CD4-positive, alpha-beta T cell treated with Interleukin-4 for 1 hour (primary cell): ENCODE data around the gene ATG101.
A peak's percentile ranks its signal among the peaks of the same experiment; 100 is the strongest.

ENCODE experiments used
- DNase-seq, 2 donors: peaks; one replicate each; pipeline ENCODE4 v3.0.0-alpha.2; 2020 to 2022

ATG101 gene

DNA sequence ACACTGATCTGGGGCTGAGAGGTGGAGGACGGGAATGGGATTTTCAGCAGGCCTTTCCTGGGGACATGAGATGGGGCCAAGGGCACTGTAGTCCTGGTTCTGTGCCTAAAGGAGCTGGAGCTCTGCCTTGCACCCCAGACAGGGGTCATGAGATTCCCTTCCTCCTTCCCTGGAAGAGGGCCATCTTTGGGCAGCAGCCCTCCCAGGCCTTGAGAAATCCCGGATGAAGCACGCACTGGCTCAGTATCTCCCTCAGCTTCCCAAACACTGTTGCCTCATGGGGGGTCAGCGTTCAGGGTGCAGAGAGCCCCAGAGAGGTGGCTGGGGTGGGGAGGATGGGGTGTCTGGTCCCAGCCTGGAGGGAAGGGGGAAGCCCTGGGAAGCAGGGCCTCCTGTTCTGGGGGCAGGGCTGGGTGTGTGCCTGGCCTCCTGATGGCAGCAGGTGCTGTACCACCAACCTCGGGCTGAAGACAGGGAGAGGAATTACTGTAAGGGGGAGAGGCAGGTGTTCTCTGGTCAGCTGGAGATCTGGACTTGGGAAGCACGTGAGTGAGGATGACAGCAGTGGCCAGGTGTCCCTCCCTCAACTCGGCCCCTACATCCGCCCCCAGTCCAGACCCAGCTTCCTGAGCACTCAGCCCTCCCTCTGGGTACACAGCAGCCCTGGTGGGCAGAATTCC, 26.9 kb upstream of the ATG101 start:
- DNase-seq = no peak

DNA sequence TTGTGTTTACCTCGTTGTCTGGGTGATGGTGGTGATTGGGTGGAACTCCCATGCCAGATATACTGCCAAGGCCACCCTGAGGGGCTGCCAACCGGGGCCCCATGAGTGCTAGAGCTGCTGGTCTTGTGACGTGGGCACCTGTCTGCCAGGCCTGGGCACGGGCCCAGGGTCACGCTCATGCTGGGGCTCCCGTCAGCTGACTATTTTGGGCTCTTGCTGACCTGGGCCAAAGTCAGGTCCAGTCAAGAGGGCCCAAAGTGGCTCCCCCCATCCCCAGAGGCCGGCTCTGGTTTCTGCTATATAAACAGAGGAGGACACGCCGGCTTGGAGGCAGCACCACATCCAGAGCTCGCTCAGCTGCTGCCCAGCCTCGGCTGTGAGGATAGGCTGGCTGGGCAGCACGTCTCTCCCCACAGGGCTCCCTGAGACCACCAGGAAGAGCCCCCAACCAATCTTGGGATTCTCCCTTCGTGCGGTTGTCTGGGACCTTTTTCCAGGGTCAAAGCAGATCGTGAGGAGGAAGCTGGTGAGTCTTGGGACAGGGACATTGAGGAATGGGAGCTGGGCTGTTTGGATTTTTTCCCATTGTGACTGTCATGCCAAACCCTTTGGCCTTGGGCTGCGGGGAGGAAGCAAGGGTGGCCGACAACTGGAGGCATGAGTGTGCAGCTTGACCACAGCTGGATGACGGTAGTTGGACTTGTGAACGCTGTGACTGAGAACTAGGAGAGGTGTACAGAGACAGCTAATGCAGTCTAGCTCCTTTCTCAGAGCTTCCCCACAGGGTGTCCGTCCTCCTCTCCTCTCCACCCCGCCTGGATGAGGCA, 26.2 kb upstream of the ATG101 start:
- no peak for DNase-seq

DNA sequence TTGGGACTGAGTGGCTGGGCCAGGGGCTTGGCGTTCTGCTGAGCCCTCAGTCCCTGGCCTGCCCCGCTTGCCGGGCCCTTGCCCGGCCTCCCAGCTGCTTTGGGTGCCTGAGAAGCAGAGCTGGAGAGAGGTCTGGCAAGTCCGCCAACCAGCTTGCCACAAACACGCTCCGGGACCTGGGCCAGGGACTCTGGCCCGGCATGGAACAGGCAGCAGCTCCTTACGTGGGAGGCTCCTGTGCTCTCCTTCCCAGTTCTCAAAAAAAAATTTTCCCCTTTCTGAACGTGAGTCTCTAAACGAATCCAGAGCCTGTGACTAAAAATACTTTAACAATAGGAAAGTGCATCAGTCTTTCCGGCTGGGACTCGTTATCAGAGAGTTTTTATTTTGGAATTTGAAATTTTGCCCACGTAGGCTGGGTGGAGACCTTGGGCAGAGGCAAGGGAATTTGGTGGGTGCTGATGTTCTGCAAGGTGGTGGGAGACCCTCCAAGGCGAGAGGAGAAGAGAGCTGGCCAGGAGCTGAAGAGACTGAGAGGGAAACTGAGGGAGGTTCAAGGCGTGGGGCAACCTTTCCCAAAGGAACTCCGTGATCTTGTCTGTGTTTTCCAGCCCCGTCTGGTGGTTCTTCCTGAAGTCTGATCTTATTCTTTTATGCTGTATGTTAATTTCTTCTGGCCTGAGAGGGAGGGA, 25.3 kb upstream of the ATG101 start:
- DNase-seq = no peak

DNA sequence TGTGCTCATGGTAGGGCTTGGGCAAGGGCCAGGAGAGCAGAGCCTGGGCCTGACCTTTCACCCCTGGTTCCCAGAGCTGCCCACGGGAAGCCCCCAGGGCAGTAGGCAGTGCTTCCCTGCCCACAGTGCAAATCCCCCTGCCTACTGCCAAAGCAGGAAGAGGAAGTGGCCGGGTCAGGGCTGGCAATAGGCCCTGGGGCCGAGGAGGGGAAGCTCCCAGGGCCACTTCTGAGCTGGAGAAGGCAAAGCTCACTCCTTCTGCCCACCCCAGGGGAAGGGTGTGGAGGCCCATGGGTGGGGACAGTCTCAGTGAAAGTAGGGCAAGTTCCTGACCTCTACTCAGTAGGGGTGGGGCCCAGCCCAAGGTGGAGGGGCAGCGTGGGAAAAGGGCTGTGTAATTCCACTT, 24.0 kb upstream of the ATG101 start:
- DNase-seq = peak; percentile 27 to 60

DNA sequence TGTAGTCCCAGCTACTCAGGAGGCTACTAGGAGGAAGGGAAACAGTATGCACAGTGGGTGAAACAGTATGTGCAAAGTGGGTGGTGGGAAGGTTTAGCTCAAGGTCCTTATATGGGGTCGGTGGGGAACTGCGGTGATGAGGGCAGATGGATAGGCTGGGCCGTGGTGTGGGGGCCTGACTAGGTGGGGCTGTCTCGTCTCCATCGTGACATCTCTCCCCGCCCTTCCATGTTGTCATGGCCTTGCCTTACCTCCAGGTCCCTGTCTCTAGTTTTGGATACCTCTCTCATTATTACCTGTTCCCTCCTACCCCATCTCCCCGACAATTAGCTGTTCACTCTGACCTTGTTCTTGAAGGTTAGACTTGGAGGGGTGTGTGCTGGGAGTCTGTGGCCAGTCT, 22.9 kb upstream of the ATG101 start:
- DNase-seq = no peak

DNA sequence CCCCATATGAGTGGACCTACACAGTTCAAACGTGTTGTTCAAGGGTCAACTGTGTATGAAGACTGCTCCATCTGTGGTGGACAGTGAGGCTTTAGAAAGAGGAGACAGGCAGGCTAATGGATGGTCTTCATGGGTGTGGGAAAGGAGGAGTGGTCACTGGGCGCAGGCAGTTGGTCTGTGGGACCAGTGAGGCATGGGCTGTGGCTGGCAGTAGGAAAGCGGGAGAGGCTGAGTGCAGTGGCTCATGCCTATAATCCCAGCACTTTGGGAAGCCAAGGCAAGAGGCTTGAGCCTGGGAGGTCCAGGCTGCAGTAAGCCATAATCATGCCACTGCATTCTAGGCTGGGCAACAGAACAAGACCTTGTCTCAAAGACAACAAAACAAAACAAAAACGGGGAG, 20.5 kb upstream of the ATG101 start:
- no peak for DNase-seq

DNA sequence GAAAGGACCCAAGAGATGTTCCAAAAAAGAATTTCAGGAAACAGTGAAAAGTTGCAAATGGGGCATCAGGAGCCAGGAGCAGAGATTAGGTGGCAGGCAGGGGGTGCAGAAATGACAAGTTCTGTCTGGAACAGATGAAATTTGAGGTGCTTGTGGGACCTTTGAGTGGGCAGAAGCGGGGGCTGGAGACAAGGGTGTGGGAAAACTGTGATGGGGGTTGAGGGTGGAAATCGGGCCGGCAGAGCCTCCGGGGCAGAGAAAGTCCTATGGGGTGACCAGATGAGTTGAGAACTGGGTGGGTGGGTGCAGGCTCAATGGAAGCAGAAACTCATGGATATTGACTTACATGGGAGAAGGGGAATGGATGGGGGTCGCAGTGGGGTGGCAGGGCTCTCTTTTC, 20.1 kb upstream of the ATG101 start:
- no peak for DNase-seq

DNA sequence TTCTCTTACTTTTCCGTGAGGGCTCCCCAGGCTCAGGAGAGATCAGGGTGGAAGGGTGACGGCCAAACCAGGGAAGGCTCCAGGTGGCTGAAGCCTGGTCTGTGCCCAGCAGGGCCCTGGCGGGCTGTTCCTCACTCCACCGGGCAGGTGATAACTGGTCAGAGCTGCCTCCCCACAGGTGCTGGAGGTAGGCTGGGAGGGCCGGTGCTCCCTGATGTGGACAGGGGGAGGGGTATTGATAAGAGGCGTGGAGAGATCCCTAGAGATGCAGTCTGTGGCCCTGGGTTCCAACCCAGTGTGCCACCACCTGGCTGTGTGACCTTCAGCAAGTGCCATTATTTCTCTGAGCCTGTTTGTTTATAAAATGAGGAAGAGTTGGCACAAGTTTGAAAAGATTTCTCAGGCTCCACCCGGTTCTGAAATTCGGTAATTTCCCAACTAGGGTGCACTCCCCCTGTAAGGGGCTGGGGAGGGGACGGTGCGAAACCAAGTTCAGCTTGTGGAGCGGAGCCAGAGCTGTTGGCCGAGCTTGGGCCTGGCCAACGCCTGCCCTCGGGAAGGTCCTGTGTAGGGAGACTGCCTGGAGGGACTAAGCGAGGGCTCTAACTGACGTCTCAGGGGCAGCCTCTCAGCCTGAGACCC, 19.5 kb upstream of the ATG101 start:
- peak; percentile 73 to 81 for DNase-seq

DNA sequence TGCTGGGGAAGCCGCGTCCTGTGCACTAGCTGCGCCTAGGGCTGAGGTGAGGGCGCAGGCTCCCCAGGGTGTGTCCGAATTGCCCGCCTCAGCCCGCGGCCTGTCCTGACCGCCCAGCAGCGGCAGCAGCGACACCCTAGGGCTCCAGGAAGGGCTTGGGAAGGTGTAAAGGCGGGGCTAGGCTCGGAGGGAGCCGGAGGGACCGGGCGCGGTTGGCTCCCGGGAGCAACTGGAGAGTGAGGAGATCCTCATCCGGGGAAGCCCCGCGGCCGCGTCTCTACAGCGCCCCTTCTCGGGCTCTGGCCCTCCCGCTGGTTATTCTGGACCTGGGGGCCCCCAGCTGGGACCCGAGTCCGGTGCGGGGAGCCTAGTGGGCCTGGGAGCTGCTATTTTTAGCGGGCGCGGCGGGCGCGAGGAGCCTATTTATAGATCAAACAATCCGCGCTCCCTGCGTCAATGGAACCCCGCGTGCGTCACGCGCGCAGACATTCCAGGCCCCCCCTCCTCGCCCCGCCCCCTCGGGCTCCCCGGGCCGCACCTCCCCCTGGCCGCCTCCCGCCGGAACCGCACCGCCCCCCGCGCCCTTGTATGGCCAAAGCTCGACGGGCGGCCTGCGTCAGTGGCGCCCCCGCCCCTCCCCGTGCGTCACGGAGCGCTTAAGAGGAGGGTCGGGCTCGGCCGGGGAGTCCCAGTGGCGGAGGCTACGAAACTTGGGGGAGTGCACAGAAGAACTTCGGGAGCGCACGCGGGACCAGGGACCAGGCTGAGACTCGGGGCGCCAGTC, 18.8 kb upstream of the ATG101 start, which contains the start of gene NR4A1:
Gene NR4A1 (plus strand): TSS at position 685 of the 784 bp plus-strand sequence. CDS start 2,887 bp downstream, outside the sequence.
- peak; percentile 98 to 99 for DNase-seq

DNA sequence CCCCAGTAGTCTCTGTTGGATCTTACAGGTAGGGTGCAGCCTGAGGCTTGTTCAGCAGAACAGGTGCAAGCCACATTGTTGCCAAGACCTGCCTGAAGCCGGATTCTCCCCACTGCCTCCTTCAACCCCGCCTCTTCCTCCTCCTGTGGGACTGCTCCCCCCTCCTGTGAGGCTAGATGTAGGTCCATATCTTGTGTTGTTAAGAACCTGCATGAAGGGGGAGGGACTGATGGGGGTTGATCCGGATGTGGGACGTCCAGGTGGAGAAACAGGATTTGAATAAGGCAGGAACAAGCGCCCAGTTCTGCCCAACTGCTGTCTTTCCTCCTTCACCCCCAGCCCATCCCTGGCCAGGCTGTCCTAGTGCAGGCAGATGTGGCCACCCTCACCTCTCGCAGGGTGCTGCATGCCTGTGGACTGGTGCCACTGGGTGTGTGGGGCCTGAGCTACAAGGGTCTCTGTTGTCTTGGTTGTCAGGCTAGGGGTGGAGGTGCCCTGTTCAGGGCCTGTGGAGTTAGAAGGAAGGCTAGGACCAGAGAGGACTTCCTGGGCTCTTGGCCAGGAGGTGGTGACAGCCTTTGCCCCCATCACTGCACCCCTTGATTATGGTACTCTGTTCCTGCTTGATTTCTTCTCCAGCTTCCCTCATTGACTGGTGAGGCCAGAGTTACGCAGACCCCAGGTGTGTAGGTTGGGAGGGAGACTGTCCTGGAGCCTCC, 17.2 kb upstream of the ATG101 start:
- peak; percentile 39 to 69 for DNase-seq

DNA sequence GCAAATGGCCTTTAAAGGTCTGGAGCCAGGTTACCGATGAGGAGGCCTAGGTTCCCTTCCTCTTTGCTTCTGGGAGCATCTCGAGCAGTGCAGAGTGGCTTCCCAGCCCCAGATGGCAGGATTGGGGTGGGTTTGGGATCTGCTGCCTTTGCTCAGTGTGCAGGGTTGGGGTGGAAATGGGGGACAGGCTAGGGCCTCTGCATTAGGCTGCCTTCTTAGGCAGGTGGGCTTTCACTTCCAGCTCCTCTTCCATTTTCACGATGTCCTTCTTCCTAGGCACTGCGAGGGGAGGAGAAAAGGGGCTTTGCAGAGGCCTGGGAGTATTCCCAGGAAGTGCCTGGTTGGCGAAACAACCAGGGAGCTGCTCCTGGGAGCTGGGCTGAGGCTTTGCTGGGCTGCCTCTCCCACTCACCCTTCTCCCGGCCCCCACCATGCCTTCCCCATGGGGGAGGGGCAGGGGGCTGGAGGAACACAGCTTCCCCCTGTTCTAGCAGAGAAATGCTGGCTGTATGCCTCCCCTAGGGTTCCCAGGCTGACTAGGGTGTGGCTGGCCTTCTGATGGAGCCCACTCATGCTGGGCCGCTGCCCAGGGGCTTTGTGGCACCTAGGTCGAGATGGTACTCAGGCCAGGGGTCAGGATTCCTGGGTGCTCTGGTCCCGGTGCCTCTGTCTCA, 16.1 kb upstream of the ATG101 start:
- no peak for DNase-seq

DNA sequence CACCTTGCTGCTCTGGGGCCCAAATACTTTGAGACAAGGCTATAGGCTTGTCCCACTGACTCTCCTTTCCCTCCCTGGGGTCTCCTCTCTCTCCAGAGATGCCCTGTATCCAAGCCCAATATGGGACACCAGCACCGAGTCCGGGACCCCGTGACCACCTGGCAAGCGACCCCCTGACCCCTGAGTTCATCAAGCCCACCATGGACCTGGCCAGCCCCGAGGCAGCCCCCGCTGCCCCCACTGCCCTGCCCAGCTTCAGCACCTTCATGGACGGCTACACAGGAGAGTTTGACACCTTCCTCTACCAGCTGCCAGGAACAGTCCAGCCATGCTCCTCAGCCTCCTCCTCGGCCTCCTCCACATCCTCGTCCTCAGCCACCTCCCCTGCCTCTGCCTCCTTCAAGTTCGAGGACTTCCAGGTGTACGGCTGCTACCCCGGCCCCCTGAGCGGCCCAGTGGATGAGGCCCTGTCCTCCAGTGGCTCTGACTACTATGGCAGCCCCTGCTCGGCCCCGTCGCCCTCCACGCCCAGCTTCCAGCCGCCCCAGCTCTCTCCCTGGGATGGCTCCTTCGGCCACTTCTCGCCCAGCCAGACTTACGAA, 15.4 kb upstream of the ATG101 start:
- no peak for DNase-seq

DNA sequence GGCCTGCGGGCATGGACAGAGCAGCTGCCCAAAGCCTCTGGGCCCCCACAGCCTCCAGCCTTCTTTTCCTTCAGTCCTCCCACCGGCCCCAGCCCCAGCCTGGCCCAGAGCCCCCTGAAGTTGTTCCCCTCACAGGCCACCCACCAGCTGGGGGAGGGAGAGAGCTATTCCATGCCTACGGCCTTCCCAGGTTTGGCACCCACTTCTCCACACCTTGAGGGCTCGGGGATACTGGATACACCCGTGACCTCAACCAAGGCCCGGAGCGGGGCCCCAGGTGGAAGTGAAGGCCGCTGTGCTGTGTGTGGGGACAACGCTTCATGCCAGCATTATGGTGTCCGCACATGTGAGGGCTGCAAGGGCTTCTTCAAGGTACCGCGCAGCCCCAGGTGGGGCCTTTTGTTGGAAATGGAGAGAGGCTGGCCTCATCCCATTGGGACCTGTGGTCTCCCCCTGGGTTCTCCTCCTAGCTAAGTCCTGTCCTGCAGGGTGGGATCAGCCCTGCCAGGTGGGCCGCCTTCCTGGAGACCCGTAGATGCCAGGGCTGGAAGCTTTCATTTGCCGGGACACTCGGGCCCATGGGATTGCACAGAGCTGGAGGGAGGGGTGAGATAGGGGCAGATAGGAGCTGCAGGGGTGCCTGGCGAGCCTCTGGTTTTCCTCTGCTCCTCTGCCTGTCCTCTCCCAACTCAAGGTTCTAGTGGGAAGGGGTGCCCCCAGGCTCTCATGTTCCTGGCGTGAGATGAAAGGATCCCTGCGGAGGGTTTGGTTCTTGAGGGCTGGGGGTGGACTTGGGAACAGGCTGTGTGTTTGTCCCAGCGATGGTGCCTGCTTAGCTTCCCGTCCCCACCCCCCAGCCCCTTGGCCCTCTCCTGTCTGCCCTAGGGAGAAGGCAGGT, 14.7 kb upstream of the ATG101 start:
- no peak for DNase-seq

DNA sequence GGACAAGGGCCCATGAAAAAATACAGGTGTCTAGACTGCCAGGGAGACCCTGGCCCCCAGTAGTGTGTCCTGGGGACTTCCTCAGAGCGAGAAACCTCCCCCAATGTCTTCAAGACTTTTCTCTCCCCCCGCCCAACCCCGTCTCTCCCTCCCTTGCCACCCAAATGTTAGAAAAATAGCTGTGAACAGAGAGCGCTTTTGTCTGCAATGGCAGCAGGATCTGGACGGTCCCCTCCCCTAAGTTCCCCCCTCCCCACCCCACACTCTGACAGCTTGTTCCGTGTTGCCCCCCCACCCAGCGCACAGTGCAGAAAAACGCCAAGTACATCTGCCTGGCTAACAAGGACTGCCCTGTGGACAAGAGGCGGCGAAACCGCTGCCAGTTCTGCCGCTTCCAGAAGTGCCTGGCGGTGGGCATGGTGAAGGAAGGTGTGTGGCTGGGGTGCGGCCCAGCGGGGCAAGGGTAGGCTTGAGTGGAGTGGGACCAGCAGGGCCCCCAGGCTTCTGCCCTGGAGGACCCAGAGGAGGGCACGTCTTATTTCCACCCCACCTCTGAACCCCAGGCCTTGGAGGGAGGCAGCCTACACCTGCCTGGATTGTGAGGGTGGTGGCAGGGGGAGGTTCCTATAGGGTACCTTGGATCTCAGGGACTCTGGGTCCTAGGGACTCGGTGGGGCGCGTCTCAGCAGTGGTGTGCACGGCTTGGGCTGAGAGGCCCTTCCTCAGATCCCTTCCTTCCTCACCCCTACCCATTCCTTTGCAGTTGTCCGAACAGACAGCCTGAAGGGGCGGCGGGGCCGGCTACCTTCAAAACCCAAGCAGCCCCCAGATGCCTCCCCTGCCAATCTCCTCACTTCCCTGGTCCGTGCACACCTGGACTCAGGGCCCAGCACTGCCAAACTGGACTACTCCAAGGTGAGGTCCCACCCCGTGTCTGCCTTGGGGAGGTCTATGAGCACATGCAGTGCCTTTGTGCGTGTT, 13.8 kb upstream of the ATG101 start:
- peak; percentile 22 to 35 for DNase-seq

DNA sequence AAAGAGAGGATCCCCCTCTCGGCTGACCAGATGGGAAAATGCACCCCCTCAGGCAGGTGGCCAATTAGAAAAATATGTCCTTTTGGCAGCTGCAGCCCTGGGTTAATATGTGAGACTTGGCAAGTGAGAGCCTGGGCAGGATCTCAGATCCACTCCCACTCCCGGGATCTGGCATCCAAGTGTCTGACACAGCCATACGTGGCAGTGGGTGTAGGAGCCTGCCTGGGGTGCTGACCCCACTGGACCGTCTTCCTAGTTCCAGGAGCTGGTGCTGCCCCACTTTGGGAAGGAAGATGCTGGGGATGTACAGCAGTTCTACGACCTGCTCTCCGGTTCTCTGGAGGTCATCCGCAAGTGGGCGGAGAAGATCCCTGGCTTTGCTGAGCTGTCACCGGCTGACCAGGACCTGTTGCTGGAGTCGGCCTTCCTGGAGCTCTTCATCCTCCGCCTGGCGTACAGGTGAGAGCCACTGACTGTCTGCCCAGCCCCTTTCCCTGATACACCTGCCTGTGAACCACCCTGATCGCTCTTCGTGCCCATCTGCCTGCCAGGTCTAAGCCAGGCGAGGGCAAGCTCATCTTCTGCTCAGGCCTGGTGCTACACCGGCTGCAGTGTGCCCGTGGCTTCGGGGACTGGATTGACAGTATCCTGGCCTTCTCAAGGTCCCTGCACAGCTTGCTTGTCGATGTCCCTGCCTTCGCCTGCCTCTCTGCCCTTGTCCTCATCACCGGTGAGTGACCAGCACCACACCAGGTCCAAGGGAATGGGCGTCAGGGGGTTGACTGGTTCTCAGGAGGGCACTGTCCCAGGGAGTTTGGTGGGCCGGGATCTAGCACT, 12.8 kb upstream of the ATG101 start:
- peak in 1 of 2 donors; percentile 39 for DNase-seq

DNA sequence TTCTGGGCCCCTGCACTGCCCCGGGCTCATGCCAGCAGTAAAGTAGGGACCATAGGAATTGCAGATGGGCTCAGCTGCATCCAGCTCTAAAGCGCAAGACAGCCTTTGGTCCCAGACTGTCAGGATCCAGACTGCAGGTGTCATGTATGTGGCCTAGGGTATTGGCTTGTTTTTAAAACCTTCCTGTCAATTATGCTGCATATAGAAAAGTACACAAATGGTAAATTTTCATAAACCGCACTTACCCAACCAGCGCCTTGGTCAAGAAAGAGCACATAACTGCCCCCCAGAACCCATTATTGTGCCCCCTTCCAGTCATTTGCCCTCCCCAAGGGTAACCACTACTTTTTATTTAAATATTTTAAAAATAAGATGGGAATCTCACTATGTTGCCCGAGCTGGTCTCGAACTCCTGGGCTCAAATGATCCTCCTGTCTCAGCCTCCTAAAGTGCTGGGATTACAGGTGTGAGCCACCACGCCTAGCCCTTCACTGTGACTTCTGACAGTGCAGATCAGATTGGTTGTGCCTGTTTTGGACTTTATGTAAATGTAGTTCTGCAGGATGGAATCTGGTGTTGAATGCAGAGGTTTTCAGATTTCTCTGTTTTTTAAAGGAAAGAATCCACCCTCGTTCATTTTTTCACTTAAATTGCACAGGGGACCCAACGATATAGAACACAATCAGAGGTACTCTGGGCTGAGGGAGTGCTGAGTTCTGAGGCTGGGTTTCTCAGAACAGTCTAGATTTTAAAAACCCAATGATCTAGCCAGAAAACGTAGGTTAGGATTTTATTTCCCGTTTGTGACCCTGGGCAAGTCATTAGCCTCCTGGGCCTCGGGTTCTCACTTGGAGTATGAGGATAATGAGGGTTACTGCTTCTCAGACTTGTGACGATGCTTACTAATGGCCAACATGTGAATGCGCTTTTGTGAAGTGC, 11.9 kb upstream of the ATG101 start:
- DNase-seq = no peak
